Uterus (tissue), 2 donors: ENCODE data around the gene RAB35.

Experiments
- CTCF ChIP-seq, 4 experiments: fragments of 200-600 bp in 2 of 4; fragments of 450-650 bp in 2 of 4; sonication (generic) in 2 of 4; IDR thresholded peaks; one replicate each; pipeline ENCODE4 v1.5.1; 2016 to 2019; ENCODE audit warnings: antibody characterized with exemption in 4 of 4, mild to moderate bottlenecking in 2 of 4, moderate library complexity in 1 of 4
- POLR2A ChIP-seq, 2 donors: fragments of 450-650 bp; IDR thresholded peaks; one replicate each; pipeline ENCODE4 v1.6.1; 2016; ENCODE audit warnings: antibody characterized with exemption in 2 of 2, mild to moderate bottlenecking in 1 of 2, moderate library complexity in 1 of 2

DNA sequence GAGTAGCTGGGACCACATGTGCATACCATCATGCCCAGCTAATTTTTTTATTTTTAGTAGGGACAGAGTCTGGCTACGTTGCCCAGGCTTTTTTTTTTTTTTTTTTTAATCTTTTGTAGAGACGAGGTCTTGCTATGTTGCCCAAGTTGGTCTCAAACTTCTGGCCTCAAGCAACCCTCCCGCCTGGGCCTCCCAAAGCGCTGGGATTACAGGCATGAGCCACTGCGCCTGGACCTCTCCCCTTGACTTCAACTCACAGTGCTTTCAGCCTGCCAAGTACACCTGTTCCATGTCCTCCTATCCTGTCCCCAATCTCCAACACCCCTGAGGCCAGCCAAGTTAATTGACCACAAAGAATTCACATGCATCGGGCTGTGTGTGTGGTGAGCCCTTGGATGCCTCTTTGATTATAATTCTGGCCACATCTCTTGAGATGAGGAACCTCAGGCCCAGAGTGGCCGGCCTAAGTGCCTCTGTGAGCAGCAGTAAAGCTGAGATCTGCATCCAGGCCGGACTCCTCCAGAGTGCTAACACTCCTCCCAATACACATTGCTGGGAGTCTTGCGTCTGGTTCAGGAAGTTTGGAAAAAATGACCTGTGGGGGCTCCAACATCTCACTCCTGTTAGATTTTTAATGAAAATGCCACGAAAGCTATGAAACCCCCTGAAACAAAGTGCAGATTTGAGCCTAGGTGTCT lies 6.8 kb downstream of the RAB35 start:
- no peak for TF ChIP-seq POLR2A (IDR thresholded peaks at IDR 0.05)
- no peak for TF ChIP-seq CTCF (IDR thresholded peaks at IDR 0.05)
